Loucy (cell line): Measurements from ENCODE around the gene FTO.

Experiments used
- H2AFZ ChIP-seq: fragments of 200-600 bp; sonication (generic); 2 replicates; pipeline ENCODE4 v1.6.0; 2016; ENCODE audit warnings: antibody characterized with exemption, mild to moderate bottlenecking, low read length, moderate library complexity
- H3F3A ChIP-seq: fragments of 200-600 bp; 2 replicates; pipeline ENCODE4 v1.6.0; 2016; ENCODE audit warnings: antibody characterized with exemption, low read depth, mild to moderate bottlenecking
- H3K27me3 ChIP-seq: fragments of 200-600 bp; sonication (generic); 2 replicates; pipeline ENCODE4 v1.6.1; 2014; ENCODE audit warnings: low read length, mild to moderate bottlenecking; ENCODE audit not compliant: insufficient read depth, poor library complexity, severe bottlenecking
- H3K36me3 ChIP-seq: fragments of 200-600 bp; sonication (generic); 2 replicates; pipeline ENCODE4 v1.6.1; 2016; ENCODE audit warnings: low read length; ENCODE audit not compliant: insufficient read depth
- H3K4me1 ChIP-seq: fragments of 200-600 bp; sonication (generic); 2 replicates; pipeline ENCODE4 v1.5.1; 2014; ENCODE audit warnings: low read length, mild to moderate bottlenecking; ENCODE audit not compliant: insufficient read depth, poor library complexity, severe bottlenecking
- H3K4me2 ChIP-seq: fragments of 200-600 bp; sonication (generic); 2 replicates; pipeline ENCODE4 v1.6.0; 2014; ENCODE audit warnings: antibody characterized with exemption, low read length, low read depth, mild to moderate bottlenecking; ENCODE audit not compliant: poor library complexity, severe bottlenecking
- H3K4me3 ChIP-seq: fragments of 200-600 bp; sonication (generic); 2 replicates; pipeline ENCODE4 v1.5.1; 2014; ENCODE audit warnings: low read length, mild to moderate bottlenecking, mixed read lengths; ENCODE audit not compliant: poor library complexity, severe bottlenecking
- H3K79me2 ChIP-seq: fragments of 200-600 bp; sonication (generic); 2 replicates; pipeline ENCODE4 v1.6.1; 2014; ENCODE audit warnings: low read length; ENCODE audit not compliant: insufficient read depth
- H3K9ac ChIP-seq: fragments of 200-600 bp; sonication (generic); 2 replicates; pipeline ENCODE4 v1.6.0; 2014; ENCODE audit warnings: mild to moderate bottlenecking, low read depth, low read length, moderate library complexity; ENCODE audit not compliant: poor library complexity, severe bottlenecking
- H3K9me2 ChIP-seq: fragments of 200-600 bp; sonication (generic); replicated peaks from 2 replicates; pipeline ENCODE4 v1.6.1; 2016; ENCODE audit warnings: low read depth, low read length, mixed read lengths
- H3K9me3 ChIP-seq: fragments of 200-600 bp; sonication (generic); 2 replicates; pipeline ENCODE4 v1.6.1; 2014; ENCODE audit warnings: mild to moderate bottlenecking, antibody characterized with exemption, low read length, low read depth; ENCODE audit not compliant: insufficient read depth
- H4K20me1 ChIP-seq: fragments of 200-600 bp; sonication (generic); 2 replicates; pipeline ENCODE4 v1.6.0; 2014; ENCODE audit warnings: antibody characterized with exemption, low read length, mild to moderate bottlenecking; ENCODE audit not compliant: insufficient read depth, poor library complexity, severe bottlenecking
- CTCF ChIP-seq: fragments of 200-600 bp; sonication (generic); conservative IDR thresholded peaks from 2 replicates; pipeline ENCODE4 v1.5.1; 2014; ENCODE audit warnings: mild to moderate bottlenecking, antibody characterized with exemption, low read length
- EZH2phosphoT487 ChIP-seq: fragments of 200-600 bp; IDR thresholded peaks from 2 replicates; pipeline ENCODE4 v1.6.1; 2018; ENCODE audit warnings: antibody characterized with exemption, mild to moderate bottlenecking, moderate library complexity, borderline replicate concordance

Gene FTO

GRCh38 chr16:53770641-53771040, 66.7 kb downstream of the FTO start:
- no peaks in the 10 kb centered on the region for H3K36me3 ChIP-seq
- H3K79me2 ChIP-seq, result peaks cover 71% of the 10 kb centered on the region
- no peak overlapping the region for H3K4me2 ChIP-seq
- no peaks in the 10 kb centered on the region for H4K20me1 ChIP-seq
- no peaks in the 10 kb centered on the region for H3K27me3 ChIP-seq
- no peak overlapping the region for H2AFZ ChIP-seq
- no peaks in the 10 kb centered on the region for H3F3A ChIP-seq
- no peaks in the 10 kb centered on the region for H3K9me2 ChIP-seq
- H3K9me3 ChIP-seq, result no peaks in the 10 kb centered on the region
- H3K4me1 ChIP-seq, result peaks cover 78% of the 10 kb centered on the region
- no peak overlapping the region for H3K9ac ChIP-seq
- TF ChIP-seq CTCF (no peak), EZH2phosphoT487 (no peak)
- no peak overlapping the region for H3K4me3 ChIP-seq

GRCh38 chr16:53771655-53772497, 67.9 kb downstream of the FTO start:
- H3F3A ChIP-seq, result no peaks in the 10 kb centered on the region
- H3K9ac ChIP-seq, result peak overlapping the region; percentile 24

GRCh38 chr16:53773150-53773846, 69.3 kb downstream of the FTO start:
- H3K9me3 ChIP-seq, result no peaks in the 10 kb centered on the region
- TF ChIP-seq EZH2phosphoT487, result no peak
- TF ChIP-seq CTCF, result peak; percentile 90
- no peaks in the 10 kb centered on the region for H4K20me1 ChIP-seq
- peak overlapping the region; percentile 66 for H3K4me3 ChIP-seq
- no peaks in the 10 kb centered on the region for H3K9me2 ChIP-seq
- peaks cover 96% of the 10 kb centered on the region for H3K4me1 ChIP-seq
- no peaks in the 10 kb centered on the region for H3F3A ChIP-seq
- peaks cover 84% of the 10 kb centered on the region for H3K79me2 ChIP-seq
- peak overlapping the region; percentile 69 for H3K9ac ChIP-seq
- peak overlapping the region; percentile 84 for H3K4me2 ChIP-seq
- H3K36me3 ChIP-seq, result no peaks in the 10 kb centered on the region
- H3K27me3 ChIP-seq, result no peaks in the 10 kb centered on the region
- no peak overlapping the region for H2AFZ ChIP-seq

More at GRCh38 chr16:53771655-53772497, 67.9 kb downstream of the FTO start:
- Histone ChIP-seq H3K4me3 (no peak overlapping the region), H3K4me1 (peaks cover 89% of the 10 kb centered on the region), H3K9me3 (no peaks in the 10 kb centered on the region), H3K4me2 (peak overlapping the region; percentile 15), H2AFZ (no peak overlapping the region), H3K36me3 (no peaks in the 10 kb centered on the region), H3K79me2 (peaks cover 73% of the 10 kb centered on the region), H3K27me3 (no peaks in the 10 kb centered on the region), H3K9me2 (no peaks in the 10 kb centered on the region), H4K20me1 (no peaks in the 10 kb centered on the region)
- TF ChIP-seq CTCF (no peak), EZH2phosphoT487 (no peak)
